Measurements from ENCODE around the gene PIK3R4.

PIK3R4 gene

DNA sequence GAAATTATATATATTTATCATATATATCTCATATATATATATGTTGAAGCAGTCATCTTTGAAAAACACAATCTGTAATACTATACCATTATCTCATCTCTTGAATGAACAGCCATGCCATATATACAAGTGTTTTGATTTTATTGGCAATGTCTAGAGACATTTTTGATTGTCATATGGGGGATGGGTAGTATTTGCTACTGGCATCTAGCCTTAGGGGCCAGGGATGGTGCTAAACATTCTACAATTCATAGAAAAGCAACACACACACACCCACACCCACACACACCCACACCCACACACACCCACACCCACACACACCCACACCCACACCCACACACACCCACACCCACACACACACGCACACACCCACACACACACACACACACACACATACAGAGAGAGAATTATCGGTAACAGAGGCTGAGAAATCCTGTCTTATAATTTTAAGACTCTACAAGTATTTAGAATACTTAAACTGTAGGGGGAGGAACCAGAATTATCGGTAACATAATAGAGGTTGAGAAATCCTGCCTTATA lies 11.1 kb upstream of the PIK3R4 start:
- H3K27me3 ChIP-seq (ENCODE audit: control insufficient read depth, low read length), result no peaks in the 10 kb centered on the region
- H3K4me2 ChIP-seq (ENCODE audit: low read length), result no peak overlapping the region
- no peaks in the 10 kb centered on the region for H3K36me3 ChIP-seq (ENCODE audit: control insufficient read depth, low read length)
- H3K79me2 ChIP-seq (ENCODE audit: control insufficient read depth, low read length), result no peaks in the 10 kb centered on the region
- H3F3A ChIP-seq (ENCODE audit: control insufficient read depth, insufficient read depth), result no peaks in the 10 kb centered on the region
- H4K20me1 ChIP-seq (ENCODE audit: control insufficient read depth, insufficient read depth, low read depth, low read length), result no peaks in the 10 kb centered on the region
- H3K4me3 ChIP-seq (ENCODE audit: low read length), result no peak overlapping the region
- no peaks in the 10 kb centered on the region for H3K9me2 ChIP-seq (replicated peaks; ENCODE audit: control insufficient read depth, low read length)
- TF ChIP-seq, protein P1, sequence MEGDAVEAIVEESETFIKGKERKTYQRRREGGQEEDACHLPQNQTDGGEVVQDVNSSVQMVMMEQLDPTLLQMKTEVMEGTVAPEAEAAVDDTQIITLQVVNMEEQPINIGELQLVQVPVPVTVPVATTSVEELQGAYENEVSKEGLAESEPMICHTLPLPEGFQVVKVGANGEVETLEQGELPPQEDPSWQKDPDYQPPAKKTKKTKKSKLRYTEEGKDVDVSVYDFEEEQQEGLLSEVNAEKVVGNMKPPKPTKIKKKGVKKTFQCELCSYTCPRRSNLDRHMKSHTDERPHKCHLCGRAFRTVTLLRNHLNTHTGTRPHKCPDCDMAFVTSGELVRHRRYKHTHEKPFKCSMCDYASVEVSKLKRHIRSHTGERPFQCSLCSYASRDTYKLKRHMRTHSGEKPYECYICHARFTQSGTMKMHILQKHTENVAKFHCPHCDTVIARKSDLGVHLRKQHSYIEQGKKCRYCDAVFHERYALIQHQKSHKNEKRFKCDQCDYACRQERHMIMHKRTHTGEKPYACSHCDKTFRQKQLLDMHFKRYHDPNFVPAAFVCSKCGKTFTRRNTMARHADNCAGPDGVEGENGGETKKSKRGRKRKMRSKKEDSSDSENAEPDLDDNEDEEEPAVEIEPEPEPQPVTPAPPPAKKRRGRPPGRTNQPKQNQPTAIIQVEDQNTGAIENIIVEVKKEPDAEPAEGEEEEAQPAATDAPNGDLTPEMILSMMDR (IDR thresholded peaks at IDR 0.05; ENCODE audit: low read depth, low read length, poor library complexity, severe bottlenecking), result no peak
- TF ChIP-seq EZH2phosphoT487 (IDR thresholded peaks at IDR 0.05; ENCODE audit: borderline replicate concordance, low read length), result no peak
- H3K4me1 ChIP-seq (ENCODE audit: control insufficient read depth, low read length), result peaks cover 5% of the 10 kb centered on the region; the same call in 1 of the 2 replicates
- H3K27ac ChIP-seq (ENCODE audit: low read depth, low read length), result no peak overlapping the region
- no peaks in the 10 kb centered on the region for H3K9me3 ChIP-seq (ENCODE audit: control insufficient read depth, insufficient read depth, low read length)

GRCh38 chr3:130755666-130756065 lies 9.0 kb upstream of the PIK3R4 start:
- no peak overlapping the region for H3K27ac ChIP-seq (ENCODE audit: low read depth, low read length)
- no peak overlapping the region for H3K4me3 ChIP-seq (ENCODE audit: low read length)
- H3K4me2 ChIP-seq (ENCODE audit: low read length), result no peak overlapping the region
- no peaks in the 10 kb centered on the region for H4K20me1 ChIP-seq (ENCODE audit: control insufficient read depth, insufficient read depth, low read depth, low read length)
- H3K9me3 ChIP-seq (ENCODE audit: control insufficient read depth, insufficient read depth, low read length), result no peaks in the 10 kb centered on the region
- H3K9me2 ChIP-seq (replicated peaks; ENCODE audit: control insufficient read depth, low read length), result no peaks in the 10 kb centered on the region
- no peaks in the 10 kb centered on the region for H3F3A ChIP-seq (ENCODE audit: control insufficient read depth, insufficient read depth)
- H3K36me3 ChIP-seq (ENCODE audit: control insufficient read depth, low read length), result no peaks in the 10 kb centered on the region
- no peaks in the 10 kb centered on the region for H3K79me2 ChIP-seq (ENCODE audit: control insufficient read depth, low read length)
- TF ChIP-seq, protein P1 (IDR thresholded peaks at IDR 0.05; ENCODE audit: low read depth, low read length, poor library complexity, severe bottlenecking), result no peak
- TF ChIP-seq EZH2phosphoT487 (IDR thresholded peaks at IDR 0.05; ENCODE audit: borderline replicate concordance, low read length), result no peak
- H3K4me1 ChIP-seq (ENCODE audit: control insufficient read depth, low read length), result peaks cover 5% of the 10 kb centered on the region; the same call in 1 of the 2 replicates
- H3K27me3 ChIP-seq (ENCODE audit: control insufficient read depth, low read length), result no peaks in the 10 kb centered on the region

- no peaks in the 10 kb centered on the region for H4K20me1 ChIP-seq (ENCODE audit: control insufficient read depth, insufficient read depth, low read depth, low read length)
- peak overlapping the region; percentile 68 for H3K4me3 ChIP-seq (ENCODE audit: low read length)
- TF ChIP-seq EZH2phosphoT487 (IDR thresholded peaks at IDR 0.05; ENCODE audit: borderline replicate concordance, low read length), result no peak
- TF ChIP-seq, protein P1 (IDR thresholded peaks at IDR 0.05; ENCODE audit: low read depth, low read length, poor library complexity, severe bottlenecking), result no peak
These were observed 2.4 kb upstream of the PIK3R4 start for GRCh38 chr3:130748981-130749380.

More at GRCh38 chr3:130748981-130749380, 2.4 kb upstream of the PIK3R4 start:
- H3F3A ChIP-seq (ENCODE audit: control insufficient read depth, insufficient read depth), result peaks cover 6% of the 10 kb centered on the region; the same call in 1 of the 2 replicates
- H3K27me3 ChIP-seq (ENCODE audit: control insufficient read depth, low read length), result no peaks in the 10 kb centered on the region
- peak overlapping the region; percentile 67 for H3K4me2 ChIP-seq (ENCODE audit: low read length)
- peaks cover 35% of the 10 kb centered on the region for H3K79me2 ChIP-seq (ENCODE audit: control insufficient read depth, low read length)
- peaks cover 29% of the 10 kb centered on the region for H3K4me1 ChIP-seq (ENCODE audit: control insufficient read depth, low read length)
- peaks cover 9% of the 10 kb centered on the region for H3K36me3 ChIP-seq (ENCODE audit: control insufficient read depth, low read length)
- no peak overlapping the region for H3K27ac ChIP-seq (ENCODE audit: low read depth, low read length)
- H3K9me2 ChIP-seq (replicated peaks; ENCODE audit: control insufficient read depth, low read length), result no peaks in the 10 kb centered on the region
- H3K9me3 ChIP-seq (ENCODE audit: control insufficient read depth, insufficient read depth, low read length), result no peaks in the 10 kb centered on the region
